IPS DF 19.7 (cell line): Measurements from ENCODE around the gene EMC10.
A peak's percentile ranks its signal among the peaks of the same experiment; 100 is the strongest.

Experiments
- DNase-seq: peaks from one replicate; pipeline ENCODE4 v3.0.0-alpha.2; 2013; ENCODE audit warnings: low read depth, low spot score

Gene EMC10

GRCh38 chr19:50477751-50478515 is 1.6 kb downstream of the EMC10 start:
- no peak for DNase-seq

DNA sequence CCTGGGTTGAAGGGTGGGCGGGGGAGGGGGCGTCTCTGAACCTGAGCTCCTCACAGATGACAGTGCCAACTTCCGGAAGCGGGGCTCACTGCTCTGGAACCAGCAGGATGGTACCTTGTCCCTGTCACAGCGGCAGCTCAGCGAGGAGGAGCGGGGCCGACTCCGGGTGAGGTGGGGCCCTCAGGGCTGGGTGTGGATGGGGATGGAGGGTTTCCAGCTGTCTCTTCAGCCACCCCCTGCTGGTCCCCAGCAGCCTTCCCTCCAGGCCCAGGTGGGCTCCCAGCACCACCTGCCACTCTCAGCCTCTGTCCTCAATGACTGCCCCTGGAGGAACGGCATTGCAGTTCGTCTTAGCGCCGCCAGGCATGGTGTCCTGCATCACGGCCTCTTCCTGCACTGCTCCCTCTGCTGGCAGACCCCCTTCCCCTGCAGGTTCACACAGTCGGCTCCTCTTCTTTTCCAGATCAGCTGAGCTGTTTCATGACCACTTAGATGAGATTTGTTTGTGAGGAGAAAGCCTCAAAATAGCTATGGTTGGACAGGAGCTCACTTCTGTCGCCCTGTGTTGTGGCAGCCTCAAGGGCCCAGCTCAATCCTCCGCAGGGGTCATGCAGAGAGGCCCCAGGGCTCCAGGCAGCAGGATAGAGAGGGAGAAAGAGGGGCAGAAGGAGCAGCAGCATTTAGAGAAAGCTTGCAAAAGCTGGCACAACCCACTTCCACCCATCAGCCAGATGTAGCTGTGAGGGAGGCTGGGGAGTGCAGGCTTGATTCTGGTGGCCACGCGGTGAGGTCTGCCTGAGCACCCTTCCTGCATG is 2.8 kb downstream of the EMC10 start:
- DNase-seq = no peak

DNA sequence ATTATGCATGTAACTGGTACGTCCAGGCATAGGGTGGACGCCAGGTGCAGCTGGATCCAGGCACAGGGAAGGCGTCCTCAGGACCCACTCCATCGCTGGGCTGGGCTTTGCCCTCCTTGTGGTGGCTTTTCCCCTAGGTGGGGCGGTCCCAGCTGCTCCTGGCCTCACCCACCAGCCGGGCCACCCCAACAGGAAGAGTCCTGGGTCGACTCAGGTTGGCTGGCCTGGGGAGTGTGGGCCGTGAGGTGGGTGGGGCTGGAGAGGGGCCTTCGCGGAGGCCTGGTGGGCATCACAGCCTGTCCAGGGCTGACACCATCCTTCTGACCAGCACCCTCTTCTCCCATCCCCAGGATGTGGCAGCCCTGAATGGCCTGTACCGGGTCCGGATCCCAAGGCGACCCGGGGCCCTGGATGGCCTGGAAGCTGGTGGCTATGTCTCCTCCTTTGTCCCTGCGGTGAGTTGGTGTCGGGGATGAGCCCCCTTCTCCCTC is 3.5 kb downstream of the EMC10 start:
- no peak for DNase-seq

- no peak for DNase-seq
These were observed 4.2 kb downstream of the EMC10 start for GRCh38 chr19:50480281-50481111.

- DNase-seq = no peak
These were observed 5.2 kb downstream of the EMC10 start for GRCh38 chr19:50481351-50482149.

DNA sequence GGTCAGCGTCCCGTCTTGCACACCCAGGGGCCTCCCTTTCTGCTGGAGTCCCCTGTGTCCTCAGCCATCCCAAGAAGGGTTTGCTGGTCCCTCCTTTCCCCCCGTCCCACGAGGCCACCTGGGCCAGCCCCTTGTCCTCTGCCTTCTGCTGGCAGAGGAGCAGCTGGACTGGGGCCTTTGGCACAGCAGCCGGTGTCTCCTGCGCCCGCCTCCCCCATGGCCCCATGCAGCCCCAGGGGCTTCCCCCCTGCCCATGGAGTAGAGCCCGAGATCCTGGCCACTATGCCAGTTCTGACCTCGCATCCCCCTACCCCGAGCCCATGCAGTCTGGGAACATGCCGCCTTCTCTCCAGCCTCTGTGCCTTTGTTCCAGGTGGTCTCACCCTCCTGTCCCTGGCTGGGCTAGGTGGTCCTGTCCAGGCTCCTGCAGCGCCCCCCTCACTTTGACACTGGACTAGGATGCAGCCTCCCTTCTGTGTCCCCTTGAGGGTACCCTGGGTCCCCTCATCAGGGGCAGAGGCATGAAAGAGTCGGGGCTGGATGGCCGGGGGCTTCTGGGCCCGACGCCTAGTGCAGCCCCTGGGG is 6.1 kb downstream of the EMC10 start:
- no peak for DNase-seq

GRCh38 chr19:50482916-50483315 is 6.6 kb downstream of the EMC10 start:
- DNase-seq = no peak

DNA sequence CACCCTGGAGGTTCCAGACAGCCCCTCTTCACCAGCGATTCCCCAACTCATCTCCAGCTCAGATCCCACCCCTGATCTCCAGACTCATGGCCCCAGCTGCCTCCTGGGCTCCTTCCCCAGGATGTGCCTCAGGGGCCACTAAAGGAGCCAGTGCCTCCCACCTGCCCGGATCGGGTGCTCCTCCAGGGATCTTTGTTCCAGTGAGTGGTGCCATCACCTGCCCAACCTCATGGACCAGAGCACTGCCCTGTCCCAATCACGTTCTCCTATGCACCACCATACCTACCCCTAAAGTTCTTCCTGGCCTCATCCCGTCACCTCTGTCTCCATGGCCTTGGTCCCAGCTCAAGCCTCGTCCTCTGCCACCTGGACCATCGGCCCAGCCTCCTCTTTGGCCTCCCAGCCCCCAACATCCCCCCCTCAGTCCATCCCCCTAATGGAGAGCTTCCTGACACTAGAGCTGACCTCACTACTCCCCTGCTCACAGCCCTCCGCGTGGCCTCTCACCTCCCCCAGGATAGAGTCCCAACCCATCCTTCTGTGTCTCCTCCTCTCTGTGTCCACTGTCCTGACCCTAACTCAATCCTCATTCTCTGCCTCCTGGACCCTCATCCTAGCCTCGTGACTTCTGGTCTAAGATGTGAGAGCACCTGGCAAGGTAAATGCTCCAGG is 9.1 kb downstream of the EMC10 start:
- DNase-seq = no peak

GRCh38 chr19:50486823-50487515 is 10.7 kb downstream of the EMC10 start:
- peak; percentile 67 for DNase-seq

DNA sequence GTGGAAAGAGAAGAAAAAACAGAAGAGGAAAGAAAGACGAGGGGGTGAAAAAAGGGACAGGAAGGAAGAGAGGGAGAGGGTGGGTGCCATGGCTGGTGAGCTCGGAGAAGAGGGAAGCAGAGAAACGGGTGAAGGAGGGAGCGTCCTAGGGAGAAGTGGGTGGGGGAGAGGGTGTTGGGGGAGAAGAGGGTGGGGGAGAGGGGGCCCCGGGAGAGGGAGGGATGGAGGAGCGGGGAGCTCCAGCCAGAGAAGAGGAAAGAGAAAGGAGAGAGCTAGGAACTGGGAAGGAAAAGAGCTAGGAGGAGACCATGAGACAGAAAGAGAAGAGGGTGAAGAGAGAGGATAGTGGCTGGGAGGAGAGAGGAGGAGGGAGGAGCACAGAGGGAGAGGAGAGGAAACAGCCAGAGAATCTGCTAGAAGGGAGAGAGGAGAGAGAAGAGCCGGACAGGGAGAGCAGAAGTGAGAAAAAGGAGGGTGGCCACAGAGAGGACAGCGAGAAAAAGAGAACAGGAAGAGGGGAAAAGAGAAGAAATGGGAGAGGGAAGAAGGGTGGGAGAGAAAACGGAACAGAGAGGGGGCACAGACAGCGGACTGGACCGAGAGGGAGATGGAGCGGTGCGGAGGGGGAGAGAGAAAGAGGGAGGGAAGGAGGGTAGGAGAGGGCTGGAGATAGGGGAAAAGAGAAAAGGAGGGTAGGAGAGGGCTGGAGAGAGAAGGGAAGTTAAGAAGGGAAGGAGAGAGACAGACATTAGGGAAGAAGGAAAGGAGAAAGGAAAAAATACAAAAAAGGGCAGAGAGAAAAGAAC is 12.3 kb downstream of the EMC10 start:
- DNase-seq = no peak

GRCh38 chr19:50489461-50490011 is 13.2 kb downstream of the EMC10 start:
- DNase-seq = no peak

- no peak for DNase-seq
These were observed 14.1 kb downstream of the EMC10 start for GRCh38 chr19:50490411-50490811.

GRCh38 chr19:50490991-50491472 is 14.7 kb downstream of the EMC10 start:
- no peak for DNase-seq

- no peak for DNase-seq
These were observed 16.2 kb downstream of the EMC10 start for GRCh38 chr19:50492303-50493052.

DNA sequence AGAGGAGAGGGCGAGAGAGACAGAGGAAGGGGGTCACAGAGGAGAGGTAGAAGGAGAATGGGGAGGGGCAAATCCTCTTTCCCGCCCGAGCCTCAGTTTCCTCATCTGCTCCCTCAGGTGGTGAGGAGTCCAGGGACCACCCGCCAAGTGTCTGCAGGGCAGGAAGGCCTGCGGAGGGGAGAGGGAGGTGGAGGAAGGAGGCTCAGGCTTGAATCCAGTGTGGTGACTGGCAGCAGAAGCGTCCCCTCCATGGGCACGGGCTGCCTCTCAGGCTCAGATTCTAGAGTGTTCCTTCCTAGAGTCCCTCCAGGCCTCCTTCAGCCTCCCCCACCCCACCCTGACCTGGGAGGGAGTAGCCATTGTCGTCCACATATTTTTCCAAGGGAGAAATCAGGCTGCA is 16.9 kb downstream of the EMC10 start:
- DNase-seq = no peak

DNA sequence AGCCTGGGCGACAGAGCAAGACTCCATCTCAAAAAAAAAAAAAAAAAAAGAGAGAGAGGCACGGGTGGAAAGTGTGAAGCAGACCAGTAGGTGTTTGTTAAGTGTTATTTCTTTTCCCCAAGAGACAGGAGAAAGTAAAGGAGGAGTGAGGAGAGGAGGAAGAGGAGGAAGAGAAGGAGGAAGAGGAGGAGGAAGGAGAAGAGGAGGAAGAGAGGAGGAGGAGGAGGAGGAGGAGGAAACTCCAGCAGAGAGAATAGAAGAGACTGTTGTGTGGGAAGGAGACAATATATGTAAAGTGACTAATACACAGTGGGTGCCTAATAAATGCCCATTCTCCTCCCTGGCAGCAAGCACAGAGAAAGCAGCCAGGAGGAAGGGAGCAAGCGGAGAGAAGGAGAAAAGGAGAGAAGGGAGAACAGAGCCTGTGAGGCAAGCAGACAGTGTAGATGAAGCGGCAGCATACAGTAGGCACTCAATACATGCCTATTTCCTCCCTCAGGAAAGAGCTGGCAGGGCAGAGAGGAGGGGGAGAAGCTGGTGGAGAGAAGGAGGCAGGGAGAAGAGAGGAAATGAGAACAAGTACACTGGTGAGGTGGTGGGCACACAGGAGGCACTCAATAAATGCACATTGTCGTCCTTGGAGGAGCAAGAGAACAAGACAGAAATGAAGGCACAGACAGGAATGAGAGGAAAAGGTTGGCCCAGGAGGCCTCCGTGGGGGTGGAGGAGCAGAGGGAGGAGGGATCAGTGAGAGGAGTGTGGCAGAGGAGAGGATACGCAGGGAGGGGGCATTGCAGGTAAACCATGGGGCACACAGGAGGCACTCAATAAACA is 18.1 kb downstream of the EMC10 start:
- no peak for DNase-seq
